HG03457 (cell line): ENCODE data around the gene PAPOLG.

Experiments
- ATAC-seq: cut with Tn5 transposase; IDR thresholded peaks from one replicate; pipeline ENCODE4 v1.9.1; 2021; ENCODE audit warnings: moderate number of reproducible peaks; ENCODE audit not compliant: unreplicated experiment

PAPOLG gene

GRCh38 chr2:60756097-60757087, at the start of gene PAPOLG:
TSS of gene PAPOLG (plus strand) at chr2:60756268. CDS start at chr2:60756479, 211 bp downstream.
- ATAC-seq, result peak; percentile 98

GRCh38 chr2:60707750-60708371, 48.2 kb upstream of the PAPOLG start:
- no peak for ATAC-seq

- ATAC-seq, result no peak
These were observed 47.3 kb upstream of the PAPOLG start for GRCh38 chr2:60708630-60709320.

GRCh38 chr2:60710707-60711106, 45.4 kb upstream of the PAPOLG start:
- no peak for ATAC-seq

GRCh38 chr2:60715561-60715960, 40.5 kb upstream of the PAPOLG start:
- ATAC-seq, result no peak

- no peak for ATAC-seq
These were observed 38.4 kb upstream of the PAPOLG start for GRCh38 chr2:60717691-60718090.

- ATAC-seq, result no peak
These were observed 36.7 kb upstream of the PAPOLG start for GRCh38 chr2:60719331-60719730.

GRCh38 chr2:60725466-60725865, 30.6 kb upstream of the PAPOLG start:
- ATAC-seq, result no peak

GRCh38 chr2:60728855-60729254, 27.2 kb upstream of the PAPOLG start:
- no peak for ATAC-seq

GRCh38 chr2:60735496-60736250, 20.4 kb upstream of the PAPOLG start:
- no peak for ATAC-seq

GRCh38 chr2:60738679-60739078, 17.4 kb upstream of the PAPOLG start:
- ATAC-seq, result no peak

GRCh38 chr2:60739156-60739555, 16.9 kb upstream of the PAPOLG start:
- ATAC-seq, result no peak

- ATAC-seq, result no peak
These were observed 14.5 kb upstream of the PAPOLG start for GRCh38 chr2:60741576-60741975.

- ATAC-seq, result no peak
These were observed 13.6 kb upstream of the PAPOLG start for GRCh38 chr2:60742419-60742818.

- ATAC-seq, result no peak
These were observed 10.7 kb upstream of the PAPOLG start for GRCh38 chr2:60745330-60745729.

- no peak for ATAC-seq
These were observed 10.3 kb upstream of the PAPOLG start for GRCh38 chr2:60745761-60746160.

GRCh38 chr2:60746318-60746717, 9.8 kb upstream of the PAPOLG start:
- no peak for ATAC-seq

- ATAC-seq, result no peak
These were observed 3.6 kb downstream of the PAPOLG start for GRCh38 chr2:60759654-60760053.

GRCh38 chr2:60764736-60765534, 8.9 kb downstream of the PAPOLG start:
- ATAC-seq, result no peak

- ATAC-seq, result no peak
These were observed 10.2 kb downstream of the PAPOLG start for GRCh38 chr2:60766283-60766682.
